GM12878 (cell line): ENCODE data around the gene EIF3A. TPM values are rescaled to one million over a fixed set of nuclear protein-coding genes. Genes with fewer than 3 reads are reported as not detected.

Experiments used
- ATAC-seq: fragments of 200-7000 bp; cut with Tn5 transposase; 3 replicates; pipeline ENCODE4 v1.9.1; 2020; ENCODE audit warnings: mild to moderate bottlenecking, moderate library complexity
- BruUV-seq: library from RNA; stranded (reverse); fragments of 400-500 nt; replicated peaks from 2 replicates; lab custom pipeline; 2021; lab: Mats Ljungman, UMichigan
- CTCF ChIA-PET: fragments of 300-600 bp; sonication (Branson Sonifier 250); formaldehyde crosslinking; extraction: SDS; loops from one replicate; lab custom pipeline; 2021; ENCODE audit warnings: inconsistent platforms; lab: Yijun Ruan, JAX
- POLR2A ChIA-PET: fragments of 350-600 bp; formaldehyde crosslinking; extraction: SDS; loops from one replicate; lab custom pipeline; 2021; ENCODE audit warnings: inconsistent platforms; lab: Charles Lee
- RAD21 ChIA-PET: fragments of 300-600 bp; sonication (Branson Sonifier 250); formaldehyde crosslinking; loops from one replicate; lab custom pipeline; 2023; ENCODE audit warnings: antibody characterized with exemption; ENCODE audit not compliant: unreplicated experiment; lab: Charles Lee
- SMC1A ChIA-PET: fragments of 300-600 bp; sonication (Branson Sonifier 250); formaldehyde crosslinking; loops from one replicate; lab custom pipeline; 2023; ENCODE audit not compliant: unreplicated experiment, uncharacterized antibody; lab: Charles Lee
- DNase-seq: peaks from one replicate; pipeline ENCODE4 v3.0.0-alpha.2; 2011; ENCODE audit warnings: low read depth, low spot score
- FAIRE-seq: peaks from 3 replicates; lab custom pipeline; 2011; peaks lifted over from hg19 to GRCh38; lab: Jason Lieb, UNC
- H2AFZ ChIP-seq: 2 replicates; pipeline ENCODE4 v1.6.0; 2011; ENCODE audit warnings: low read depth, low read length, control low read depth; ENCODE audit not compliant: control insufficient read depth
- H3K27ac ChIP-seq: 2 replicates; pipeline ENCODE4 v1.5.1; 2011; ENCODE audit warnings: control low read depth; ENCODE audit not compliant: control insufficient read depth, insufficient read depth
- H3K27me3 ChIP-seq, 2 experiments: replicated peaks in 1 of 2; 2 replicates each; pipeline versions ENCODE4 v1.6.0 to v1.6.1; 2011; ENCODE audit warnings: low read length in 1 of 2; ENCODE audit not compliant: control insufficient read depth in 2 of 2, insufficient read depth in 2 of 2
- H3K36me3 ChIP-seq, 2 experiments: 2 replicates each; pipeline ENCODE4 v1.5.1; 2011; ENCODE audit warnings: low read length in 1 of 2; ENCODE audit not compliant: control insufficient read depth in 2 of 2, insufficient read depth in 2 of 2
- H3K4me1 ChIP-seq: 2 replicates; pipeline ENCODE4 v1.6.1; 2011; ENCODE audit warnings: mild to moderate bottlenecking, low read length, moderate library complexity, mixed read lengths; ENCODE audit not compliant: control insufficient read depth, insufficient read depth
- H3K4me2 ChIP-seq: 2 replicates; pipeline ENCODE4 v1.6.0; 2011; ENCODE audit warnings: control low read depth; ENCODE audit not compliant: control insufficient read depth, insufficient read depth
- H3K4me3 ChIP-seq: fragments of 200-600 bp; sonication (generic); 2 replicates; pipeline ENCODE4 v1.5.1; 2016
- H3K79me2 ChIP-seq: 2 replicates; pipeline ENCODE4 v1.6.0; 2011; ENCODE audit warnings: low read length; ENCODE audit not compliant: control insufficient read depth, insufficient read depth
- H3K9ac ChIP-seq: 2 replicates; pipeline ENCODE4 v1.8.0; 2011; ENCODE audit warnings: low read length, control low read depth, mixed read lengths; ENCODE audit not compliant: control insufficient read depth, insufficient read depth
- H3K9me3 ChIP-seq: replicated peaks from 3 replicates; pipeline ENCODE4 v1.5.1; 2011; ENCODE audit warnings: mild to moderate bottlenecking, low read length; ENCODE audit not compliant: control insufficient read depth, insufficient read depth
- H4K20me1 ChIP-seq: 2 replicates; pipeline ENCODE4 v1.6.0; 2011; ENCODE audit not compliant: control insufficient read depth, insufficient read depth
- ATF7 ChIP-seq: fragments of 450-650 bp; IDR thresholded peaks from 2 replicates; pipeline ENCODE4 v1.6.1; 2016; ENCODE audit warnings: low read depth, mild to moderate bottlenecking
- CBFB ChIP-seq: IDR thresholded peaks from 2 replicates; pipeline ENCODE4 v1.6.1; 2016; ENCODE audit warnings: antibody characterized with exemption, low read depth
- CREM ChIP-seq: IDR thresholded peaks from 2 replicates; pipeline ENCODE4 v1.6.1; 2014; ENCODE audit warnings: antibody characterized with exemption, low read depth
- DPF2 ChIP-seq: fragments of 450-650 bp; IDR thresholded peaks from 2 replicates; pipeline ENCODE4 v1.6.1; 2017; ENCODE audit warnings: mild to moderate bottlenecking
- EP300 ChIP-seq, 2 experiments: fragments of 150-350 bp in 1 of 2; IDR thresholded peaks; 2 replicates each; pipeline ENCODE4 v1.6.1; 2011 to 2012; ENCODE audit warnings: low read depth in 2 of 2, low read length in 2 of 2, borderline replicate concordance in 1 of 2, improper control_type of control experiment in 1 of 2, inconsistent platforms in 1 of 2; ENCODE audit not compliant: control insufficient read depth in 1 of 2
- EZH2 ChIP-seq: IDR thresholded peaks from 2 replicates; pipeline ENCODE4 v1.6.1; 2012; ENCODE audit warnings: low read depth, mild to moderate bottlenecking, control low read depth, inconsistent platforms, low read length, borderline replicate concordance; ENCODE audit not compliant: control insufficient read depth
- FOXK2 ChIP-seq: fragments of 450-650 bp; IDR thresholded peaks from 2 replicates; pipeline ENCODE4 v1.6.1; 2017; ENCODE audit warnings: mild to moderate bottlenecking, moderate library complexity
- GABPA ChIP-seq: IDR thresholded peaks from 2 replicates; pipeline ENCODE4 v1.6.1; 2014; ENCODE audit warnings: antibody characterized with exemption, low read depth, mild to moderate bottlenecking, inconsistent platforms
- IKZF2 ChIP-seq, 2 experiments: fragments of 450-650 bp; IDR thresholded peaks; 2 replicates each; pipeline ENCODE4 v1.6.1; 2017; ENCODE audit warnings: mild to moderate bottlenecking in 2 of 2, moderate library complexity in 2 of 2
- IRF4 ChIP-seq: IDR thresholded peaks from 2 replicates; pipeline ENCODE4 v1.6.1; 2011; ENCODE audit warnings: low read depth, low read length
- JUNB ChIP-seq: IDR thresholded peaks from 2 replicates; pipeline ENCODE4 v1.6.1; 2016; ENCODE audit warnings: antibody characterized with exemption, mild to moderate bottlenecking
- MTA2 ChIP-seq: fragments of 450-650 bp; IDR thresholded peaks from 2 replicates; pipeline ENCODE4 v1.6.1; 2016; ENCODE audit warnings: low read depth, mild to moderate bottlenecking, moderate library complexity
- NFIC ChIP-seq: IDR thresholded peaks from 2 replicates; pipeline ENCODE4 v1.6.1; 2012; ENCODE audit warnings: low read depth, mild to moderate bottlenecking, inconsistent platforms, low read length, moderate library complexity
- NR2C2 ChIP-seq: IDR thresholded peaks from 2 replicates; pipeline ENCODE4 v1.6.1; 2011; ENCODE audit warnings: borderline replicate concordance, low read depth; ENCODE audit not compliant: control insufficient read depth, insufficient read length
- POLR2A ChIP-seq: IDR thresholded peaks from 2 replicates; pipeline ENCODE4 v1.6.1; 2011; ENCODE audit warnings: low read depth, mild to moderate bottlenecking, low read length
- RUNX3 ChIP-seq: IDR thresholded peaks from 2 replicates; pipeline ENCODE4 v1.6.1; 2012; ENCODE audit warnings: low read length, inconsistent platforms
- SIN3A ChIP-seq: IDR thresholded peaks from 2 replicates; pipeline ENCODE4 v1.6.1; 2012; ENCODE audit warnings: low read depth, low read length, improper control_type of control experiment
- SREBF1 ChIP-seq: IDR thresholded peaks from 2 replicates; pipeline ENCODE4 v1.6.1; 2012; ENCODE audit warnings: mild to moderate bottlenecking, low read length
- ZNF24 ChIP-seq: fragments of 450-650 bp; IDR thresholded peaks from 2 replicates; pipeline ENCODE4 v1.6.1; 2017; ENCODE audit warnings: antibody characterized with exemption, mild to moderate bottlenecking
- ZNF384 ChIP-seq: IDR thresholded peaks from 2 replicates; pipeline ENCODE4 v1.6.1; 2012; ENCODE audit warnings: low read depth, mild to moderate bottlenecking, low read length, improper control_type of control experiment, borderline replicate concordance
- ZSCAN29 ChIP-seq: fragments of 450-650 bp; IDR thresholded peaks from 2 replicates; pipeline ENCODE4 v1.6.1; 2017; ENCODE audit warnings: mild to moderate bottlenecking, moderate library complexity
- WGBS: methylation state at CpG from one replicate; pipeline ENCODE4 v1.1.6; 2016; ENCODE audit warnings: low lambda C conversion rate; ENCODE audit not compliant: insufficient replicate concordance, insufficient coverage; ENCODE audit errors: missing lambda C conversion rate; 5-methylcytosine and 5-hydroxymethylcytosine counted together
- in situ Hi-C: fragments of 300-500 bp; cut with MboI; formaldehyde crosslinking; loops from 9 replicates; pipeline ENCODE4 v1.14.3; 2018; ENCODE audit warnings: mixed read lengths
- intact Hi-C: fragments of 100-400 bp; cut with micrococcal nuclease; formaldehyde crosslinking; loops from one replicate; pipeline ENCODE4 v1.14.2; 2022; ENCODE audit not compliant: unreplicated experiment
- polyA plus RNA-seq, 11 experiments: library from polyadenylated mRNA; depleted of rRNA in 4 of 11; unstranded in 6 of 11; stranded (reverse) in 5 of 11; fragments of >200 nt; fragmentation: Nextera tagmentation in 4 of 11; fragmentation: Illumina TruSeq in 1 of 11; extraction: Ambion mirVana in 4 of 11; extraction: Trizol in 1 of 11; gene quantifications; 1 replicate in 1 of 11; 2 replicates in 10 of 11; pipeline versions ENCODE4 v1.2.1 to v1.2.3, GENCODE V29; 2011 to 2016; ENCODE audit warnings: inconsistent platforms in 2 of 11, missing spikeins in 2 of 11, low read depth in 1 of 11
- total RNA-seq, 4 experiments: library from RNA; depleted of rRNA in 3 of 4; stranded (reverse); fragments of >200 nt in 3 of 4; fragmentation: Illumina TruSeq in 1 of 4; extraction: Trizol in 1 of 4; gene quantifications; 2 replicates each; pipeline versions ENCODE4 v1.2.1 to v1.2.3, GENCODE V29; 2013 to 2021
- TF ChIP-seq, protein P1 (sequence below): IDR thresholded peaks from 2 replicates; pipeline ENCODE4 v1.6.1; 2012; ENCODE audit warnings: low read depth, low read length, improper control_type of control experiment
- TF ChIP-seq, protein P2 (sequence below): fragments of 450-650 bp; IDR thresholded peaks from 2 replicates; pipeline ENCODE4 v1.6.1; 2017; ENCODE audit warnings: low read depth, mild to moderate bottlenecking, moderate library complexity

The EIF3A gene
- total and polyA plus RNA-seq, 10 of the 15 experiments (the other 5 are each of a cell fraction or from before 2014, with no cell fraction given) = 42.3 to 195 (median 96.3) TPM

DNA sequence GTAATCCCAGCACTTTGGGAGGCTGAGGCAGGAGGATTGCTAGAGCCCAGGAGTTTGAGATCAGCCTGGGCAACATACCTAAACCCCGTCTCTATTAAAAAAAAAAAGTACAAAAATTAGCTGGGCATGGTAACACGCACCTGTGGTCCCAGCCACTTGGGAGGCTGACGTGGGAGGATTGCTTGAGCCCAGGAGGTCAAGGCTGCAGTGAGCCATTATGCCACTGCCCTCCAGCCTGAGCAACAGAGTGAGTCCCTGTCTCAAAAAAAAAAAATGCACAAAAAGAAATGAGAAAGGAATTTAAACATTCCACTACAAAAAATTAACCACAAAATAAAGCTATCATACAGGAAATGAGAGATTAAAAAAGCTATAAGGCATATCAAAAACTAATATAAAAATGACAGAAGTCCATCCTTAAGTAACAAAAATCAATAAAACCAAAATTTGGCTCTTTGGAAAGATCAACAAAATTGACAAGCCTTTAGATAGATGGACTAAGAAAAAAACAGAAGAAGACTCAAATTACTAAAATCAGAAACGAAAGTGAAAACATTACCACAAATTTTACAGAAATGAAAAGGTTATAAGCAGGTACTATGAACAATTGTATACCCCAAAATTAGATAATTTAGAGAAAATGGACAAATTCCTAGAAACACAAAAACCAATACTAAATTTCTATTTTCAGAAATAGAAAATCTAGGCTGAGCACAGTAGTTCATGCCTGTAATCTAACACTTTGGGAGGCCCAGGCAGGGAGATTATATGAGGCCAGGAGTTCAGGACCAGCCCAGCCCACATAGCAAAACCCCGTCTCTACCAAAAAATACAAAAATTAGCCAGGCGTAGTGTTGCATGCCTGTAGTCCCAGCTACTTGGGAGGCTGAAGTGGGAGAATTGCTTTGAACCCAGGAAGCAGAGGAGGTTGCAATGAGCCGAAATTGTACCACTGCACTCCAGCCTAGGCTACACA, 93.5 kb downstream of the EIF3A start:
- Histone ChIP-seq H3K36me3 (no peaks in the 10 kb centered on the region), H3K79me2 (no peaks in the 10 kb centered on the region), H2AFZ (peak overlapping the region; percentile 26; the same call in 1 of the 2 replicates), H3K27me3 (peaks cover 2% of the 10 kb centered on the region in 2 experiments; a peak in 1 of 4 replicates), H4K20me1 (no peaks in the 10 kb centered on the region), H3K27ac (peak overlapping the region; percentile 38), H3K4me3 (peak overlapping the region; percentile 45; the same call in 1 of the 2 replicates), H3K4me1 (peaks cover 18% of the 10 kb centered on the region), H3K9ac (no peak overlapping the region), H3K9me3 (peaks cover 6% of the 10 kb centered on the region; the same call in 2 of the 3 replicates), H3K4me2 (peak overlapping the region; percentile 88)
- DNase-seq (peak; percentile 24), ATAC-seq (peak; percentile 85), FAIRE-seq (peak; percentile 83)
- in situ Hi-C loops = no loop called here
- BruUV-seq = no TSS peak
- intact Hi-C loops = loop anchor here (5.0 kb wide), 1 partner anchor 40 kb away; the partner anchor contains the start of gene NANOS1
- ChIA-PET POLR2A (interaction anchor here (0.6 kb wide), 2 partner anchors 80 to 590 kb away, joined by 3 read pairs; no protein-coding TSS in a partner anchor), RAD21 (no interaction called here), CTCF (no interaction called here), SMC1A (interaction anchor here (0.6 to 0.9 kb wide), 3 partner anchors 13 to 485 kb away, joined by 3 read pairs; no protein-coding TSS in a partner anchor)
- WGBS = 10% methylated on average over 7 of the region's 7 CpGs
- TF ChIP-seq ZNF384 (peak; percentile 64), CBFB (0 out of 2 replicates have a peak, but pooled peaks have one; percentile 25), NR2C2 (no peak), SIN3A (no peak), SREBF1 (no peak), ATF7 (peak; percentile 50; the same call in 1 of the 2 replicates), RUNX3 (peak; percentile 90), EZH2 (no peak), GABPA (0 out of 2 replicates have a peak, but pooled peaks have one; percentile 9), IRF4 (peak; percentile 67), JUNB (peak; percentile 96), ZSCAN29 (no peak), IKZF2 (IDR thresholded peaks at IDR 0.05) (peak; percentile 44 to 68; a peak in 2 of 4 replicates), FOXK2 (no peak), DPF2 (peak; percentile 62; the same call in 1 of the 2 replicates), EP300 (IDR thresholded peaks at IDR 0.05; ENCODE audit: borderline replicate concordance in 1 of 2, control insufficient read depth in 1 of 2, low read depth in 2 of 2, low read length in 2 of 2) (peak in 1 of 2 experiments; percentile 47; a peak in 1 of 4 replicates), CREM (0 out of 2 replicates have a peak, but pooled peaks have one; percentile 17), MTA2 (peak; percentile 69), NFIC (peak; percentile 82), ZNF24 (no peak), POLR2A (no peak)
- TF ChIP-seq, protein P1, sequence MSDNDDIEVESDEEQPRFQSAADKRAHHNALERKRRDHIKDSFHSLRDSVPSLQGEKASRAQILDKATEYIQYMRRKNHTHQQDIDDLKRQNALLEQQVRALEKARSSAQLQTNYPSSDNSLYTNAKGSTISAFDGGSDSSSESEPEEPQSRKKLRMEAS = no peak
- TF ChIP-seq, protein P2, sequence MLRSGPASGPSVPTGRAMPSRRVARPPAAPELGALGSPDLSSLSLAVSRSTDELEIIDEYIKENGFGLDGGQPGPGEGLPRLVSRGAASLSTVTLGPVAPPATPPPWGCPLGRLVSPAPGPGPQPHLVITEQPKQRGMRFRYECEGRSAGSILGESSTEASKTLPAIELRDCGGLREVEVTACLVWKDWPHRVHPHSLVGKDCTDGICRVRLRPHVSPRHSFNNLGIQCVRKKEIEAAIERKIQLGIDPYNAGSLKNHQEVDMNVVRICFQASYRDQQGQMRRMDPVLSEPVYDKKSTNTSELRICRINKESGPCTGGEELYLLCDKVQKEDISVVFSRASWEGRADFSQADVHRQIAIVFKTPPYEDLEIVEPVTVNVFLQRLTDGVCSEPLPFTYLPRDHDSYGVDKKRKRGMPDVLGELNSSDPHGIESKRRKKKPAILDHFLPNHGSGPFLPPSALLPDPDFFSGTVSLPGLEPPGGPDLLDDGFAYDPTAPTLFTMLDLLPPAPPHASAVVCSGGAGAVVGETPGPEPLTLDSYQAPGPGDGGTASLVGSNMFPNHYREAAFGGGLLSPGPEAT = peak; percentile 67
